Breast epithelium (tissue), 4 donors: Measurements from ENCODE around the gene POMGNT1. TPM values are rescaled to one million over a fixed set of nuclear protein-coding genes. Genes with fewer than 3 reads are reported as not detected.
"Not testable (repeated sequence)": the region's sequence is repeated elsewhere in the genome, so short reads cannot be mapped to it uniquely, and the experiment has no call there.

ENCODE experiments used
- DNase-seq, 2 donors: peaks; one replicate each; pipeline ENCODE4 v3.0.0-alpha.2; 2019; ENCODE audit warnings: low spot score in 2 of 2
- H3K27ac ChIP-seq, 2 donors: fragments of 200-600 bp; sonication (generic) in 1 of 2; one replicate each; pipeline ENCODE4 v1.5.1; 2016 to 2019; ENCODE audit warnings: mild to moderate bottlenecking in 1 of 2
- H3K27me3 ChIP-seq, 2 donors: fragments of 200-600 bp; sonication (generic) in 1 of 2; one replicate each; pipeline versions ENCODE4 v1.5.1 to v1.6.0; 2017 to 2019; ENCODE audit warnings: control low read depth in 1 of 2, mild to moderate bottlenecking in 1 of 2
- H3K36me3 ChIP-seq: fragments of 200-600 bp; one replicate; pipeline ENCODE4 v1.5.1; 2019
- H3K4me1 ChIP-seq, 2 donors: fragments of 200-600 bp; sonication (generic); one replicate each; pipeline ENCODE4 v1.5.1; 2016 to 2019; ENCODE audit warnings: control low read depth in 1 of 2
- H3K4me3 ChIP-seq, 3 donors: fragments of 200-600 bp; sonication (generic); 1 replicate in 2 of 3; 2 replicates in 1 of 3; pipeline ENCODE4 v1.5.1; 2016 to 2019; ENCODE audit warnings: mild to moderate bottlenecking in 3 of 3, moderate library complexity in 2 of 3
- H3K9me3 ChIP-seq, 2 donors: fragments of 200-600 bp; sonication (generic) in 1 of 2; one replicate each; pipeline ENCODE4 v1.5.1; 2016 to 2019; ENCODE audit warnings: control low read depth in 1 of 2
- POLR2A ChIP-seq: fragments of 450-650 bp; IDR thresholded peaks from one replicate; pipeline ENCODE4 v1.6.1; 2016; ENCODE audit warnings: antibody characterized with exemption, mild to moderate bottlenecking, moderate library complexity
- POLR2AphosphoS5 ChIP-seq, 3 donors: sonication (generic); formaldehyde crosslinking; IDR thresholded peaks; one replicate each; pipeline ENCODE4 v1.6.1; 2017; ENCODE audit warnings: antibody characterized with exemption in 3 of 3
- intact Hi-C: fragments of 100-400 bp; cut with DNase I; formaldehyde crosslinking; loops from one replicate; pipeline ENCODE4 v1.15.1; 2023; ENCODE audit warnings: low total_unique reads
- total RNA-seq, 3 donors: library from RNA; depleted of rRNA; stranded (reverse); fragments of >200 nt; gene quantifications; one replicate each; pipeline ENCODE4 v1.1.0, GENCODE V29; 2016
- TF ChIP-seq, protein P1 (sequence below), 3 donors: fragments of 450-650 bp; IDR thresholded peaks; one replicate each; pipeline ENCODE4 v1.5.1; 2016 to 2017; ENCODE audit warnings: antibody characterized with exemption in 3 of 3, mild to moderate bottlenecking in 3 of 3, moderate library complexity in 3 of 3

POMGNT1 gene
- total RNA-seq, 3 donors from 2014 or later, result 37.6 to 47.4 (median 42.3) TPM

DNA sequence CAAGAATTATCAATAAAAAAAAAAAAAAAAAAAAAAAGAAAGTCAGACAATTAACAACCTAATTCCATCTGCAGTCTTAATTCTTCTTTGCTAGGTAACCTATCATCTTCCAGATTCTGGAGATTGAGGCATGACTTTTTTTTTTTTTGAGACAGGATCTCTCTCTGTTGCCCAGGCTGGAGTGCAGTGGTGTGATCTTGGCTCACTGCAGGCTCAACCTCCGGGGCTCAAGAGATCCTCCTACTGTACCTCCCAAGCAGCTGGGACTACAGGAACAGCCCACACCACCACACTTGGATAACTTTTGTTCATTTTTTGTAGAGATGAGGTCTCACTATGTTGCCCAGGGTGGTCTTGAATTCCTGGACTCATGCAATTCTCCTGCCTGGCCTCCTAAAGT is 44.7 kb upstream of the POMGNT1 start:
- Histone ChIP-seq H3K36me3 (no peaks in the 10 kb centered on the region), H3K9me3 (no peaks in the 10 kb centered on the region), H3K4me3 (no peak overlapping the region), H3K27ac (no peak overlapping the region), H3K27me3 (no peaks in the 10 kb centered on the region), H3K4me1 (peaks cover 0 to 1% of the 10 kb centered on the region in 2 donors)
- no peak for TF ChIP-seq POLR2AphosphoS5 (IDR thresholded peaks at IDR 0.05)
- DNase-seq, result no peak
- intact Hi-C loops, result no loop called here

DNA sequence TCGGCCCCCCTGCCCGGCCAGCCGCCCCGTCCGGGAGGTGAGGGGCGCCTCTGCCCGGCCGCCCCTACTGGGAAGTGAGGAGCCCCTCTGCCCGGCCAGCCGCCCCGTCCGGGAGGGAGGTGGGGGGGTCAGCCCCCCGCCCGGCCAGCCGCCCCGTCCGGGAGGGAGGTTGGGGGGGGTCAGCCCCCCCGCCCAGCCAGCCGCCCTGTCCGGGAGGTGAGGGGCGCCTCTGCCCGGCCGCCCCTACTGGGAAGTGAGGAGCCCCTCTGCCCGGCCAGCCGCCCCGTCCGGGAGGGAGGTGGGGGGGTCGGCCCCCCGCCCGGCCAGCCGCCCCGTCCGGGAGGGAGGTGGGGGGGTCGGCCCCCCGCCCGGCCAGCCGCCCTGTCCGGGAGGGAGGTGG is 43.5 kb upstream of the POMGNT1 start:
- H3K36me3 ChIP-seq, intact Hi-C loops, DNase-seq: not testable (repeated sequence)

DNA sequence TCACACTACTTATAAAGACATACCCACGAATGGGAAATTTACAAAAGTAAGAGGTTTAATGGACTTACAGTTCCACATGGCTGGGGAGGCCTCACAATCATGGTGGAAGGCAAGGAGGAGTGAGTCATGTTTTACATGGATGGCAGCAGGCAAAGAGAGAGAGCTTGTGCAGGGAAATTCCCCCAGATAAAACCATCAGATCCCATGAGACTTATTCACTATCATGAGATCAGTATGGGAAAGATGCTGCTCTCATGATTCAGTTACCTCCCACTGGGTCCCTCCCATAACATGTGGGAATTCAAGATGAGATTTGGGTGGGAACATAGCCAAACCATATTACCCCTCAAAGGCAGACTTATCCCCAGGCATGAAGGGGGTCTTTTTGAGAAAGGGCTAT is 40.6 kb upstream of the POMGNT1 start:
- H3K4me1 ChIP-seq, DNase-seq, H3K9me3 ChIP-seq, H3K27me3 ChIP-seq, H3K4me3 ChIP-seq, H3K27ac ChIP-seq, intact Hi-C loops, H3K36me3 ChIP-seq: not testable (repeated sequence)

More for the DNA sequence above, 43.5 kb upstream of the POMGNT1 start:
- H3K27ac ChIP-seq, H3K27me3 ChIP-seq, H3K4me3 ChIP-seq, H3K9me3 ChIP-seq, H3K4me1 ChIP-seq: not testable (repeated sequence)

- intact Hi-C loops, result no loop called here
- Histone ChIP-seq H3K4me3 (no peak overlapping the region), H3K4me1 (no peaks in the 10 kb centered on the region), H3K27ac (no peak overlapping the region), H3K9me3 (no peaks in the 10 kb centered on the region), H3K36me3 (no peaks in the 10 kb centered on the region), H3K27me3 (no peaks in the 10 kb centered on the region)
- TF ChIP-seq, protein P1, sequence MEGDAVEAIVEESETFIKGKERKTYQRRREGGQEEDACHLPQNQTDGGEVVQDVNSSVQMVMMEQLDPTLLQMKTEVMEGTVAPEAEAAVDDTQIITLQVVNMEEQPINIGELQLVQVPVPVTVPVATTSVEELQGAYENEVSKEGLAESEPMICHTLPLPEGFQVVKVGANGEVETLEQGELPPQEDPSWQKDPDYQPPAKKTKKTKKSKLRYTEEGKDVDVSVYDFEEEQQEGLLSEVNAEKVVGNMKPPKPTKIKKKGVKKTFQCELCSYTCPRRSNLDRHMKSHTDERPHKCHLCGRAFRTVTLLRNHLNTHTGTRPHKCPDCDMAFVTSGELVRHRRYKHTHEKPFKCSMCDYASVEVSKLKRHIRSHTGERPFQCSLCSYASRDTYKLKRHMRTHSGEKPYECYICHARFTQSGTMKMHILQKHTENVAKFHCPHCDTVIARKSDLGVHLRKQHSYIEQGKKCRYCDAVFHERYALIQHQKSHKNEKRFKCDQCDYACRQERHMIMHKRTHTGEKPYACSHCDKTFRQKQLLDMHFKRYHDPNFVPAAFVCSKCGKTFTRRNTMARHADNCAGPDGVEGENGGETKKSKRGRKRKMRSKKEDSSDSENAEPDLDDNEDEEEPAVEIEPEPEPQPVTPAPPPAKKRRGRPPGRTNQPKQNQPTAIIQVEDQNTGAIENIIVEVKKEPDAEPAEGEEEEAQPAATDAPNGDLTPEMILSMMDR (IDR thresholded peaks at IDR 0.05), result no peak
- no peak for TF ChIP-seq POLR2AphosphoS5 (IDR thresholded peaks at IDR 0.05)
- no peak for TF ChIP-seq POLR2A
- DNase-seq, result no peak
Observed at GRCh38 chr1:46236882-46237281, 38.6 kb upstream of the POMGNT1 start.

DNA sequence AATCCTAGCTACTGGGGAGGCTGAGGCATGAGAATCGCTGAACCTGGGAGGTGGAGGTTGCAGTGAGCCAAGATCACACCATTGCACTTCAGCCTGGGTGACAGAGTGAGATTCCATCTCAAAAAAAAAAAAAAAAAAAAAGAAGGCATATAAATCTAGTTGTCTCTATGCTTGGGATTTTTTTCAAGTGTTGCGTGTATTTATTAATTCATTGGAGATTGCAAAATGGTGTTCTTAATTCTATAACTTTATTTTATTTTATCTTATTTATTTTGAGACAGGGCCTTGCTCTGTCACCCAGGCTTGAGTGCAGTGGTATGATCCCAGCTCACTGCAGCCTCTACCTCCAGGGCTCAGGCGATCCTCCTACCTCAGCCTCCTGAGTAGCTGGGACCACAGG is 33.0 kb upstream of the POMGNT1 start:
- H3K27ac ChIP-seq, DNase-seq, H3K36me3 ChIP-seq, H3K4me3 ChIP-seq, H3K9me3 ChIP-seq, H3K27me3 ChIP-seq, intact Hi-C loops, H3K4me1 ChIP-seq: not testable (repeated sequence)

DNA sequence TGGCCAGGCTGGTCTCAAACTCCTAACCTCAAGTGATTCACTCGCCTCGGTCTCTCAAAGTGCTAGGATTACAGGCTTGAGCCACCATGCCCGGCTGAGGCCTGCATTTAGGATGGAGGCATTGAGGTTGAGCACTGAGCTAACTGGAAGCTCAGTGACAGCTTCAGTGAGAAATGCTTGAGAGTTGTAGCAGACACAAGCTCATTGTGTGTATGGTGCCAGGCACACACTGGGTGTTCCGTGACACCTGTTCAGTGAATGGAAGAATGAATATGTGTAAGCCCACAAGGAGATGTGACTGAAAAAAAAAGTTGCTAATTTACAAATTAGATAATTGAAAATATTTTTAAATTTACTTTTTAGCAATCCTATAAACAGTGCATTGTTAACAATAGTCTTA is 26.7 kb upstream of the POMGNT1 start:
- intact Hi-C loops, result no loop called here
- no peaks in the 10 kb centered on the region for H3K27me3 ChIP-seq
- no peaks in the 10 kb centered on the region for H3K36me3 ChIP-seq
- no peaks in the 10 kb centered on the region for H3K9me3 ChIP-seq
- TF ChIP-seq, protein P1 (IDR thresholded peaks at IDR 0.05), result no peak
- TF ChIP-seq POLR2A, result no peak
- TF ChIP-seq POLR2AphosphoS5 (IDR thresholded peaks at IDR 0.05), result no peak
- no peak overlapping the region for H3K27ac ChIP-seq
- no peak for DNase-seq
- H3K4me3 ChIP-seq, result no peak overlapping the region
- no peaks in the 10 kb centered on the region for H3K4me1 ChIP-seq

DNA sequence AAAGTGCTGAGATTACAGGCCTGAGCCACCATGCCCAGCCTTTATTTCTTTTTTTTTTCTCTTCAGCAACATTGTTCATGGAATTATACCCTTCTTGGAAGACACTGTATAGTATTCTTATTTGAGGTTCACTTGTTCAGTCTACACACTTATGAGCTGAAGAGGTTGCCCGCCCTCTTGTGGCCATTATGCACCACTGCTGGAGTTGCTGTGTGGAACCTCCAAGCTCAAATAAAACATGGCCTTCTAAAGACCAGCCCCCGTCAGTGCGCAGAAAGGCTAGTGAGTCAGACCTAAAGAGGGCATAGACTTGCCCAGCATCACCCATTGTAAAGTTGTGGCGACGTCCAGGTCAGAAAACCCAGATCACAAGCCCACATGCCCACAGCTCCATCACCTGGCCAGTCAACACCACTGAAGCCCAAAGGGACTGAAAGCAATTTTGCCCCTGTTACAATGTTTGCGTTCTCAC is 25.3 kb upstream of the POMGNT1 start:
- TF ChIP-seq POLR2AphosphoS5 (IDR thresholded peaks at IDR 0.05) (no peak), POLR2A (no peak)
- TF ChIP-seq, protein P1 (IDR thresholded peaks at IDR 0.05), result peak; percentile 84 to 87 (median 84)
- no peaks in the 10 kb centered on the region for H3K36me3 ChIP-seq
- H3K4me1 ChIP-seq, result no peaks in the 10 kb centered on the region
- intact Hi-C loops, result no loop called here
- no peaks in the 10 kb centered on the region for H3K27me3 ChIP-seq
- peak; percentile 64 to 71 for DNase-seq
- H3K9me3 ChIP-seq, result no peaks in the 10 kb centered on the region
- H3K27ac ChIP-seq, result no peak overlapping the region
- H3K4me3 ChIP-seq, result no peak overlapping the region

DNA sequence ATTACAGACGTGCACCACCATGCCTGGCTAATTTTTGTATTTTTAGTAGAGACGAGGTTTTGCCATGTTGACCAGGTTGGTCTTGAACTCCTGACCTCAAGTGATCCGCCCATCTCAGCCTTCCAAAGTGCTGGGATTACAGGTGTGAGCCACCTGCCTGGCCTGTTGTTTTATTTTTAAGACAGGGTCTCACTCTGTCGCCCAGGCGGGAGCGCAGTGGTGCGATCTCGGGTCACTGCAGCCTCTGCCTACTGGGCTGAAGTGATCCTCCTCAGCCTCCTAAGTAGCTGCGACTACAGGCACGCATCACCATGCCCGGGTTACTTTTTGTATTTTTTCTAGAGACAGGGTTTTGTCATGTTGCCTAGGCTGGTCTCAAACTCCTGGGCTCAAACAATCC is 24.8 kb upstream of the POMGNT1 start:
- H3K27ac ChIP-seq, H3K4me1 ChIP-seq, H3K9me3 ChIP-seq, H3K4me3 ChIP-seq, H3K27me3 ChIP-seq, intact Hi-C loops, DNase-seq, H3K36me3 ChIP-seq: not testable (repeated sequence)
